ENCODE data around the gene TASP1.

The TASP1 gene

GRCh38 chr20:13586133-13586532 lies 52.6 kb downstream of the TASP1 start:
- no peak for DNase-seq (ENCODE audit: extremely low spot score)
- ChIA-PET CTCF (no interaction called here), POLR2A (no interaction called here)
- TF ChIP-seq BHLHE40 (IDR thresholded peaks at IDR 0.05; ENCODE audit: borderline replicate concordance) (no peak), LEF1 (IDR thresholded peaks at IDR 0.05; ENCODE audit: borderline replicate concordance) (no peak), NFRKB (IDR thresholded peaks at IDR 0.05) (no peak), CTBP1 (IDR thresholded peaks at IDR 0.05; ENCODE audit: borderline replicate concordance) (no peak), TARDBP (IDR thresholded peaks at IDR 0.05) (no peak), FOXA1 (IDR thresholded peaks at IDR 0.05) (no peak)
- TF ChIP-seq, protein P1, sequence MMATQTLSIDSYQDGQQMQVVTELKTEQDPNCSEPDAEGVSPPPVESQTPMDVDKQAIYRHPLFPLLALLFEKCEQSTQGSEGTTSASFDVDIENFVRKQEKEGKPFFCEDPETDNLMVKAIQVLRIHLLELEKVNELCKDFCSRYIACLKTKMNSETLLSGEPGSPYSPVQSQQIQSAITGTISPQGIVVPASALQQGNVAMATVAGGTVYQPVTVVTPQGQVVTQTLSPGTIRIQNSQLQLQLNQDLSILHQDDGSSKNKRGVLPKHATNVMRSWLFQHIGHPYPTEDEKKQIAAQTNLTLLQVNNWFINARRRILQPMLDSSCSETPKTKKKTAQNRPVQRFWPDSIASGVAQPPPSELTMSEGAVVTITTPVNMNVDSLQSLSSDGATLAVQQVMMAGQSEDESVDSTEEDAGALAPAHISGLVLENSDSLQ (IDR thresholded peaks at IDR 0.05), result no peak

- DNase-seq (ENCODE audit: extremely low spot score), result no peak
- POLR2A ChIA-PET, result no interaction called here
- CTCF ChIA-PET, result no interaction called here
- no peak for TF ChIP-seq BHLHE40 (IDR thresholded peaks at IDR 0.05; ENCODE audit: borderline replicate concordance)
- no peak for TF ChIP-seq LEF1 (IDR thresholded peaks at IDR 0.05; ENCODE audit: borderline replicate concordance)
- no peak for TF ChIP-seq HDGF (IDR thresholded peaks at IDR 0.05; ENCODE audit: borderline replicate concordance)
- no peak for TF ChIP-seq ELF4 (IDR thresholded peaks at IDR 0.05)
- no peak for TF ChIP-seq SP1 (IDR thresholded peaks at IDR 0.05)
- TF ChIP-seq, protein P1 (IDR thresholded peaks at IDR 0.05), result no peak
- TF ChIP-seq TARDBP (IDR thresholded peaks at IDR 0.05), result no peak
- TF ChIP-seq NFRKB (IDR thresholded peaks at IDR 0.05), result no peak
- TF ChIP-seq ARNT (IDR thresholded peaks at IDR 0.05), result no peak
- TF ChIP-seq FOXA1 (IDR thresholded peaks at IDR 0.05), result no peak
- TF ChIP-seq FOXK2 (IDR thresholded peaks at IDR 0.05), result no peak
- no peak for TF ChIP-seq L3MBTL2 (conservative IDR thresholded peaks at IDR 0.05)
- no peak for TF ChIP-seq CTBP1 (IDR thresholded peaks at IDR 0.05; ENCODE audit: borderline replicate concordance)
- no peak for TF ChIP-seq FOXM1 (IDR thresholded peaks at IDR 0.05; ENCODE audit: borderline replicate concordance)
- no peak for TF ChIP-seq ZNF384 (IDR thresholded peaks at IDR 0.05)
Observed at GRCh38 chr20:13581451-13581850, 57.3 kb downstream of the TASP1 start.

GRCh38 chr20:13580707-13581106 lies 58.0 kb downstream of the TASP1 start:
- CTCF ChIA-PET, result no interaction called here
- POLR2A ChIA-PET, result no interaction called here
- TF ChIP-seq ELF4 (IDR thresholded peaks at IDR 0.05), result no peak
- DNase-seq (ENCODE audit: extremely low spot score), result no peak

GRCh38 chr20:13574071-13574470 lies 64.7 kb downstream of the TASP1 start:
- TF ChIP-seq NFRKB (IDR thresholded peaks at IDR 0.05) (no peak), ELF4 (IDR thresholded peaks at IDR 0.05) (no peak)
- CTCF ChIA-PET, result no interaction called here
- DNase-seq (ENCODE audit: extremely low spot score), result no peak
- POLR2A ChIA-PET, result no interaction called here

DNA sequence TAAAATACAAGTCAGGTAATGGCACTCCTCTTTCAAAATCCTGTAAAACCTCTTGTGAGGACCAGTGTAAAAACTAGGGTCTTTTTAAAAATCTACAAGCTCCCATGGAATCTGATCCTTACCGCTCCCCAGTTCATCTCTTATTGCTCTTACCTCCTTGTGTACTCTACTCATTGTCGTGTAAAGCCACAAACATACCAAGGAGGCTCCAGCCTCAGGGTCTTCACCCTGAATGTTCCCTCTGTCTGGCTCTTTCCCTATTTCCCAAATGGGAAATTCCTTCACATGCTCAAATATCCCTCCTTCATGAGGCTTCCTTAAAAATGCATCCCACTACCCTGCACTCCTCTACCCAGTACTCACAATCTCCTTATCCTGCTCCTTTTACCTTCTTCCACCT lies 67.1 kb downstream of the TASP1 start:
- TF ChIP-seq LEF1 (IDR thresholded peaks at IDR 0.05; ENCODE audit: borderline replicate concordance) (no peak), ARNT (IDR thresholded peaks at IDR 0.05) (no peak), TARDBP (IDR thresholded peaks at IDR 0.05) (no peak), NFRKB (IDR thresholded peaks at IDR 0.05) (no peak), FOXA1 (IDR thresholded peaks at IDR 0.05) (no peak), SUZ12 (IDR thresholded peaks at IDR 0.05) (no peak), FOXK2 (IDR thresholded peaks at IDR 0.05) (no peak), HDGF (IDR thresholded peaks at IDR 0.05; ENCODE audit: borderline replicate concordance) (no peak), BHLHE40 (IDR thresholded peaks at IDR 0.05; ENCODE audit: borderline replicate concordance) (no peak), CTBP1 (IDR thresholded peaks at IDR 0.05; ENCODE audit: borderline replicate concordance) (no peak), FOXM1 (IDR thresholded peaks at IDR 0.05; ENCODE audit: borderline replicate concordance) (no peak), L3MBTL2 (conservative IDR thresholded peaks at IDR 0.05) (no peak)
- ChIA-PET POLR2A (no interaction called here), CTCF (no interaction called here)
- no peak for DNase-seq (ENCODE audit: extremely low spot score)

GRCh38 chr20:13567663-13568062 lies 71.1 kb downstream of the TASP1 start:
- DNase-seq (ENCODE audit: extremely low spot score), result no peak
- POLR2A ChIA-PET, result no interaction called here
- CTCF ChIA-PET, result interaction anchor here (0.5 kb wide), 1 partner anchor 366 kb away, joined by 4 read pairs; no protein-coding TSS in a partner anchor
- no peak for TF ChIP-seq SUZ12 (IDR thresholded peaks at IDR 0.05)
- no peak for TF ChIP-seq CTBP1 (IDR thresholded peaks at IDR 0.05; ENCODE audit: borderline replicate concordance)
- TF ChIP-seq HDGF (IDR thresholded peaks at IDR 0.05; ENCODE audit: borderline replicate concordance), result no peak
- TF ChIP-seq FOXK2 (IDR thresholded peaks at IDR 0.05), result no peak
- no peak for TF ChIP-seq BHLHE40 (IDR thresholded peaks at IDR 0.05; ENCODE audit: borderline replicate concordance)
- TF ChIP-seq FOXA1 (IDR thresholded peaks at IDR 0.05), result no peak
- TF ChIP-seq FOXM1 (IDR thresholded peaks at IDR 0.05; ENCODE audit: borderline replicate concordance), result no peak
- TF ChIP-seq SP1 (IDR thresholded peaks at IDR 0.05), result no peak
- no peak for TF ChIP-seq NFRKB (IDR thresholded peaks at IDR 0.05)
- TF ChIP-seq TARDBP (IDR thresholded peaks at IDR 0.05), result no peak
- no peak for TF ChIP-seq ARNT (IDR thresholded peaks at IDR 0.05)
- no peak for TF ChIP-seq L3MBTL2 (conservative IDR thresholded peaks at IDR 0.05)
- TF ChIP-seq LEF1 (IDR thresholded peaks at IDR 0.05; ENCODE audit: borderline replicate concordance), result no peak
- TF ChIP-seq, protein P1 (IDR thresholded peaks at IDR 0.05), result no peak
- no peak for TF ChIP-seq ELF4 (IDR thresholded peaks at IDR 0.05)
- TF ChIP-seq ZNF384 (IDR thresholded peaks at IDR 0.05), result no peak

DNA sequence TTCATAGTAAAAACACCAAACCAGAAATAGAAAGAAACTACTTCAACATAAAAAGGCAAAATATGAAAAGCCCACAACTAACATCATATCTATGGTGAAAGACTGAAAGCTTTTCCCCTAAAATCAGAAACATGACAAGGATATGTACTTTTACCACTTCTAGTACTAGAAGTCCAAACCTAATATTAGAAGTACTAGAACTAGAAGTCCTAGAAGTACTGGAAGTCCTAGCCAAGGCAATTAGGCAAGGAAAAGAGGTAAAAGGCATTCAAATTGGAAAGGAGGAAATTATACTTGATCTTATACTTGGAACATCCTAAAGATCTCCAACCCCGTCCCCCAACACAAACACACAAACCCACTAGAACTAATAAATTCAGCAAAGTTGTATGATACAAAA lies 74.9 kb downstream of the TASP1 start:
- CTCF ChIA-PET, result no interaction called here
- POLR2A ChIA-PET, result no interaction called here
- no peak for TF ChIP-seq TARDBP (IDR thresholded peaks at IDR 0.05)
- TF ChIP-seq, protein P1 (IDR thresholded peaks at IDR 0.05), result no peak
- no peak for TF ChIP-seq FOXM1 (IDR thresholded peaks at IDR 0.05; ENCODE audit: borderline replicate concordance)
- no peak for TF ChIP-seq FOXK2 (IDR thresholded peaks at IDR 0.05)
- DNase-seq (ENCODE audit: extremely low spot score), result no peak

All from HEK293T (cell line).